ENCODE data around the gene KLHDC7B. TPM values are rescaled to one million over a fixed set of nuclear protein-coding genes. Genes with fewer than 3 reads are reported as not detected.

The KLHDC7B gene
- total RNA-seq, 1 donor from 2014 or later: not detected

DNA sequence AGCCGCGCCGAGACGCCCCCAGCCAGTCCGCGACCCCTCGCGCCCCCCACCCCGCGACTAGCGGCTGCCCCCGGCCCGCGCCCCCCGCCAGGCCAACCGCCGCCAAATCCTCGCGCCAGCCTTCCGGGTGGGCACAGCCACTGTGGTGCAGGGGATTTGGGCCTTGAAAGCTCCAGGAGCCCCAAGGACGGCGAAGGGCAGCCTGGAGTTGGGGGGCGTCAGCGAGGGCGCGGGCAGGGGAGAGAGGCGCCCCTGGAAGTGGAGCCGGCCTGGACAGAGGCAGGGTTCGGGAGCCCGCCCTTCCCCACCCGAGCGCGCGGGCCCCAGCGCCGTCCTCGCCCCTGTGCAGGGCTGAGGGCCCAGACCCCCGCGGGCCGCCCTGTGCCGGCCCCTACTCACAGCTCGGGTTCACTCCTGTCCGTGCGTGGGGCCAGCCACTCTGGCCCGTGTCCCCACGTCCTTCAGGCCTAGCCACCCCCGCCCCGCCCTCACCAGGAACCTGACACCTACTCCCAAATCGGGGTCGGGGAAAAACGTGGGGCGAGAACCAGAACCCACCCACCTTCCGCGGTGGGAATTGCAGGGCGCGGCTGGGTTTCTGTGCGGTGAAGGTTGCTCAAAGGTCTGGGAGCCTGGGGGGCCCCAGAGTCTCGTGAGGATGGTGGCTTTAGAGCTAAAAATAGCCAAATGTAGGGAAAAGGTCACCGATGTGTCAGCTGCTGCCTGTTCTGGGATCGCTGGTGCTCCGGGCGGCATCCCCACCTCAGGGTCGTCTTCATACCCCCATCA is 32.5 kb downstream of the KLHDC7B start, which contains the start of gene CPT1B:
CPT1B (minus strand) TSS at position 441 of the 789 bp plus-strand sequence. CDS start 512 bp downstream, outside the sequence.
- Mint-ChIP-seq H3K4me3 (ENCODE audit: unreplicated experiment) (peak within 1 kb of the TSS; percentile 51), H3K4me1 (ENCODE audit: unreplicated experiment) (no peaks in the 10 kb centered on the region), H3K27me3 (ENCODE audit: unreplicated experiment) (peaks cover 5% of the 10 kb centered on the region), H3K27ac (ENCODE audit: unreplicated experiment) (no peak within 1 kb of the TSS), H3K36me3 (ENCODE audit: low read depth, unreplicated experiment) (peaks cover 4% of the 10 kb centered on the region), H3K9me3 (ENCODE audit: unreplicated experiment) (no peaks in the 10 kb centered on the region)
- TF ChIP-seq, protein P1, sequence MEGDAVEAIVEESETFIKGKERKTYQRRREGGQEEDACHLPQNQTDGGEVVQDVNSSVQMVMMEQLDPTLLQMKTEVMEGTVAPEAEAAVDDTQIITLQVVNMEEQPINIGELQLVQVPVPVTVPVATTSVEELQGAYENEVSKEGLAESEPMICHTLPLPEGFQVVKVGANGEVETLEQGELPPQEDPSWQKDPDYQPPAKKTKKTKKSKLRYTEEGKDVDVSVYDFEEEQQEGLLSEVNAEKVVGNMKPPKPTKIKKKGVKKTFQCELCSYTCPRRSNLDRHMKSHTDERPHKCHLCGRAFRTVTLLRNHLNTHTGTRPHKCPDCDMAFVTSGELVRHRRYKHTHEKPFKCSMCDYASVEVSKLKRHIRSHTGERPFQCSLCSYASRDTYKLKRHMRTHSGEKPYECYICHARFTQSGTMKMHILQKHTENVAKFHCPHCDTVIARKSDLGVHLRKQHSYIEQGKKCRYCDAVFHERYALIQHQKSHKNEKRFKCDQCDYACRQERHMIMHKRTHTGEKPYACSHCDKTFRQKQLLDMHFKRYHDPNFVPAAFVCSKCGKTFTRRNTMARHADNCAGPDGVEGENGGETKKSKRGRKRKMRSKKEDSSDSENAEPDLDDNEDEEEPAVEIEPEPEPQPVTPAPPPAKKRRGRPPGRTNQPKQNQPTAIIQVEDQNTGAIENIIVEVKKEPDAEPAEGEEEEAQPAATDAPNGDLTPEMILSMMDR (IDR thresholded peaks at IDR 0.05; ENCODE audit: unreplicated experiment): no peak
- DNase-seq (ENCODE audit: low spot score): no peak

DNA sequence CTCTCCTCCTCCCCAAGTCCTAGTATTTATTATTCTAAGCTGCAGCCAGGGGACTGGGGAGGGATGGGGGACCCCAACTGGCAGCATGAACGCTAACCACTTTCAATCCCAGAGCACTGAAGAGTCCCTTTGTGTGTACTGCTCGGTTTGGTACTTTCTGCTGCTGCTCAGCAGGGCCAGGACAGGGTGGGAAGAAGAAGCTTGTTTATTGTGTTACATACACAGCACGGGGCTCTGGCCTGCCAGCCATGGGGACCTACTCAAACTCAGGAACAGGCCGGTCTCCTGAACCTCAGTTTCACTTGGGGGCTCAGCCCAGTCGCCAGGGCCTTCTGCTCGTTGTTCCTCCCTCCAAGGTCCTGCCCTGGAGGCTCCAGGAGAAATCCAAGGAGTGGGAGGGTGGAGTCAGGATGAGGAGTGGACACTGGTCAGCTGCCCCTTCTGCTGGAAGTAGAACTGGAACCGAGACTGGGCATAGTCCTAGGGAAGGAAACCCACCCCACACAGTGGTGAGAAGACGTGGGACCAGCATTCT is 33.1 kb downstream of the KLHDC7B start:
- DNase-seq (ENCODE audit: low spot score): no peak
- no peak overlapping the region for H3K27ac Mint-ChIP-seq (ENCODE audit: unreplicated experiment)
- H3K4me3 Mint-ChIP-seq (ENCODE audit: unreplicated experiment): no peak overlapping the region
- H3K27me3 Mint-ChIP-seq (ENCODE audit: unreplicated experiment): peaks cover 5% of the 10 kb centered on the region
- H3K4me1 Mint-ChIP-seq (ENCODE audit: unreplicated experiment): peaks cover 6% of the 10 kb centered on the region
- peaks cover 7% of the 10 kb centered on the region for H3K36me3 Mint-ChIP-seq (ENCODE audit: low read depth, unreplicated experiment)
- H3K9me3 Mint-ChIP-seq (ENCODE audit: unreplicated experiment): no peaks in the 10 kb centered on the region
- TF ChIP-seq, protein P1 (IDR thresholded peaks at IDR 0.05; ENCODE audit: unreplicated experiment): no peak

DNA sequence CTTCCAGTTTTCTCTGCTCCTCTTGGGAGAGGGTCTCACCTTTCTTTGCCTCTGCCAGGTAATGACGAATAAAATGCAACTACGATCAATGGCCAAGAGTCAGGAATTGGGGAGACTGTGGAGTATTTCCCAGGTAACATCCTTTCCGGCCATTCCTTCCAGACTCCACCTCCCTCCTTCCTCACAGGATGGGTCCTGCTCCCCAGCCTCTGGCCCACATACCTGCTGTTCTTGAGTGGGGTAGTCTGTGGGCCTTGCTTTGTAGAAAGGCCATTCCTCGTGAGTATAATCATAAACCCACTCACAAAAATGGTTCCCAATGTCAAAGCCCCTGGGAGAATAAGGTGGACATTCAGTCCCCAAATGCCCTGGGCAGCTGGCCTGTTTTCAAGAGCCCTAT is 34.1 kb downstream of the KLHDC7B start:
- H3K27ac Mint-ChIP-seq (ENCODE audit: unreplicated experiment): no peak overlapping the region
- peaks cover 8% of the 10 kb centered on the region for H3K27me3 Mint-ChIP-seq (ENCODE audit: unreplicated experiment)
- DNase-seq (ENCODE audit: low spot score): no peak
- H3K4me3 Mint-ChIP-seq (ENCODE audit: unreplicated experiment): peak overlapping the region; percentile 22
- peaks cover 7% of the 10 kb centered on the region for H3K36me3 Mint-ChIP-seq (ENCODE audit: low read depth, unreplicated experiment)
- H3K4me1 Mint-ChIP-seq (ENCODE audit: unreplicated experiment): peaks cover 7% of the 10 kb centered on the region
- no peaks in the 10 kb centered on the region for H3K9me3 Mint-ChIP-seq (ENCODE audit: unreplicated experiment)
- TF ChIP-seq, protein P1 (IDR thresholded peaks at IDR 0.05; ENCODE audit: unreplicated experiment): no peak

DNA sequence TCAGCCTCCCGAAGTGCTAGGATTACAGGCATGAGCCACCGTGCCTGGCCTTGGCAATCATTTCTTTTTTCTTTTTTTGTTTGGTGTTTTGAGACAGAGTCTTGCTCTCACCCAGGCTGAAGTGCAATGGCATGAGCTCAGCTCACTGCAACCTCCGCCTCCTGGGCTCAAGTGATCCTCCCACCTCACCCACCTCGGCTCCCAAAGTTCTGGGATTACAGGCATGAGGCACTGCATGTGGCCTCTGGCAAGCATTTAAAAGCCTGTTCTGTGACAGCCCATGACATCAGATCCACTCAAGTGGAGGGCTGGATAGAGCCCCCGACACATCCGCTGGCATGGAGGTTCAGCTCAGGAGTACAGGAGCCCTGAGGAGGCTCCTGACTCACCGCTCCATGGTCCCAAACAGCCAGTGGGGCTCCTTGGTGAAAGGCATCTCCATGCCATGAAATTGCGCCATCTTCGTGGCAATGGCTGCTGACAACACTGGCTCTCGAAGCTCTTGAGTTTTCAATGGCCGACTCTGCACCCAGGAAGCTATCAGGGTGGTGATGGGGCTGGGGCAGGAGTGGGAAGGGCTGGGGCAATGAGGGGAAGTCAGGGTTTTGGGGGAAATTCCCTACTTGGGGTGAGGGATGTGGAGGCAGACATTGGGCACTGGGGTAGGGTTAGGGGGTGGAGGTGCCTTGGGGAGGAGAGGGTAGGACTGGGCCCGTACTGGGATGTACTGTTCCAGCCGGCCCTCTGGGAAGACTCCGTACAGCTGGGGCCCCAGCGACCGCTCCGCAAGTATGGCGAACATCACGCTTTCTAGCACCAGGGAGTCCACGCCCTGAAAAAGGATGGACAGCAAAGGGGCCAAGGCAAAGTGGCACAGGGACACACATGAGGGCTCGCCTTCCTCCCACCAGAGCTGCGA is 35.6 kb downstream of the KLHDC7B start:
- H3K9me3 Mint-ChIP-seq (ENCODE audit: unreplicated experiment): no peaks in the 10 kb centered on the region
- no peak overlapping the region for H3K27ac Mint-ChIP-seq (ENCODE audit: unreplicated experiment)
- DNase-seq (ENCODE audit: low spot score): no peak
- peaks cover 10% of the 10 kb centered on the region for H3K36me3 Mint-ChIP-seq (ENCODE audit: low read depth, unreplicated experiment)
- H3K4me1 Mint-ChIP-seq (ENCODE audit: unreplicated experiment): peaks cover 7% of the 10 kb centered on the region
- H3K27me3 Mint-ChIP-seq (ENCODE audit: unreplicated experiment): peaks cover 9% of the 10 kb centered on the region
- TF ChIP-seq, protein P1 (IDR thresholded peaks at IDR 0.05; ENCODE audit: unreplicated experiment): no peak
- H3K4me3 Mint-ChIP-seq (ENCODE audit: unreplicated experiment): peak overlapping the region; percentile 91
